C4-2B (cell line): ENCODE measurements around the gene SLC2A14.
"Not testable (repeated sequence)": the region's sequence is repeated elsewhere in the genome, so short reads cannot be mapped to it uniquely, and the experiment has no call there.

Experiments used
- H3K27ac ChIP-seq: fragments of 450-650 bp; 2 replicates; pipeline ENCODE4 v1.5.1; 2017
- ZFX ChIP-seq: fragments of 450-650 bp; IDR thresholded peaks from 2 replicates; pipeline ENCODE4 v1.6.1; 2017
- TF ChIP-seq, protein P1 (sequence below): fragments of 450-650 bp; conservative IDR thresholded peaks from 2 replicates; pipeline ENCODE4 v1.5.1; 2017; ENCODE audit warnings: mild to moderate bottlenecking

Gene SLC2A14

DNA sequence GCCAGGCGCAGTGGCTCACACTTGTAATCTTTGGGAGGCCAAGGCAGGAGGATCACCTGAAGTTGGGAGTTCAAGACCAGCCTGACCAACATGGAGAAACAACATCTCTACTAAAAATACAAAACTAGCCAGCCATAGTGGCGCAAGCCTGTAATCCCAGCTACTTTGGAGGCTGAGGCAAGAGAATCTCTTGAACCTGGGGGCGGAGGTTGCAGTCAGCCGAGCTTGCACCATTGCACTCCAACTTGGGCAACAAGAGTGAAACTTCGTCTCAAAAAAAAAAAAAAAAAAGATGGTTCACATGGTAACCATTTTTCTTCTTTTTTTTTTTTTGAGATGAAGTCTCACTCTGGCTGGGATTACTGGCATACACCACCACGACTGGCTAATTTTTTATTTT lies 35.3 kb downstream of the SLC2A14 start:
- no peak overlapping the region for H3K27ac ChIP-seq
- TF ChIP-seq ZFX = no peak
- TF ChIP-seq, protein P1, sequence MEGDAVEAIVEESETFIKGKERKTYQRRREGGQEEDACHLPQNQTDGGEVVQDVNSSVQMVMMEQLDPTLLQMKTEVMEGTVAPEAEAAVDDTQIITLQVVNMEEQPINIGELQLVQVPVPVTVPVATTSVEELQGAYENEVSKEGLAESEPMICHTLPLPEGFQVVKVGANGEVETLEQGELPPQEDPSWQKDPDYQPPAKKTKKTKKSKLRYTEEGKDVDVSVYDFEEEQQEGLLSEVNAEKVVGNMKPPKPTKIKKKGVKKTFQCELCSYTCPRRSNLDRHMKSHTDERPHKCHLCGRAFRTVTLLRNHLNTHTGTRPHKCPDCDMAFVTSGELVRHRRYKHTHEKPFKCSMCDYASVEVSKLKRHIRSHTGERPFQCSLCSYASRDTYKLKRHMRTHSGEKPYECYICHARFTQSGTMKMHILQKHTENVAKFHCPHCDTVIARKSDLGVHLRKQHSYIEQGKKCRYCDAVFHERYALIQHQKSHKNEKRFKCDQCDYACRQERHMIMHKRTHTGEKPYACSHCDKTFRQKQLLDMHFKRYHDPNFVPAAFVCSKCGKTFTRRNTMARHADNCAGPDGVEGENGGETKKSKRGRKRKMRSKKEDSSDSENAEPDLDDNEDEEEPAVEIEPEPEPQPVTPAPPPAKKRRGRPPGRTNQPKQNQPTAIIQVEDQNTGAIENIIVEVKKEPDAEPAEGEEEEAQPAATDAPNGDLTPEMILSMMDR = no peak

DNA sequence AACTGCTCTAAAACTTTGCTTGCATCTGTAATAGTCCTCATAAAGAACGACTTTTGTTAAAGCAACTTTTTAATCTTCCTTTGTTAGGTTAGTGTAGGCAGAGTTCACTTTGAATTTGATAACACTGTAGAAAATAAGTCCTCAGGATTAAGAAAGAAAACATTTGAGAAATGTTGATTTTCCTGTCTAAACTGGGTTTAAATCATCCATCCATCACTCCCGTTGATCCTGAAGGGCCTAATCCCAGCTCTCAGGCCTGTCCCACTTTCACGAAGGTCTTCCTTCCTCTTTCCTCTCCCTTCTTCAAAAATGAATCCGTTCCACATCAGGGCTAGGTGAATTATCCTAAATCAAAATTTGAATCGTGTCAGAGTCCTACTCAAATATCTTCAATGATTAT lies 36.9 kb downstream of the SLC2A14 start:
- no peak overlapping the region for H3K27ac ChIP-seq
- TF ChIP-seq, protein P1 = no peak
- TF ChIP-seq ZFX = no peak

DNA sequence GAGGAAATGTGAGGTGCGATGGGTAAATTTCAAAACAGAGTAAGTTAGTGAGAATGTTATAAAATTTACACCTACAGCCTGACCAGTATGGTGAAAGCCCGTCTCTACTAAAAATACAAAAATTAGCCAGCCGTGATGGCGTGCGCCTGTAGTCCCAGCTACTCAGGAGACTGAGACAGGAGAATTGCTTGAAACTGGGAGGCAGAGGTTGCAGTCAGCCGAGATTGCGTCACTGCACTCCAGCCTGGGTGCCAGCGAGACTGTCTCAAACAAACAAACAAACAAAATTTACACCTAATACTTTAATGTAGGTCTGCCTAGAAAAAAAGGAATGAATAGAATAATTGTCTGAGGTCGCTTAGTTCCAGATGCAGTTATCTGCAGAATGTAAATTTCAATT lies 37.6 kb downstream of the SLC2A14 start:
- no peak for TF ChIP-seq ZFX
- TF ChIP-seq, protein P1 = no peak
- H3K27ac ChIP-seq = no peak overlapping the region

DNA sequence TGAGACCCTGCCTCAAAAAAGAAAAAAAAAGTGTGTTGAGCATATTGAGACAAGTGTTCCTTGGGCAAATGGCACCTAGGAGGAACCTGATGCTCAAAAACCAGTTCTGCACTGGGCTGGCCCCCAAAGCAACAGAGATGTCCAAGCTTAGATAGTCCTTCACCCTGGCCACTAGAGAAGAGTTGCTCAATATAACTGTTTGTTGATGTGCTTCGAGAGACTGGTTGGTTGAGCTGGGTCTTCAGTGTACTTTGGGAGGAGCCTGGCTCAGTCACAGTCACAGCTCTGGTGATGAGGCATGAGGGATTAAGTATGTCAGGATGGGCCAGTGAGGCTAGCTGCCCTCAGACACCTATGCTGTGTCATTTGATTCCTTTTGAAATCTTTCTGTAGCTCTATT lies 38.0 kb downstream of the SLC2A14 start:
- TF ChIP-seq, protein P1 = no peak
- H3K27ac ChIP-seq = no peak overlapping the region

DNA sequence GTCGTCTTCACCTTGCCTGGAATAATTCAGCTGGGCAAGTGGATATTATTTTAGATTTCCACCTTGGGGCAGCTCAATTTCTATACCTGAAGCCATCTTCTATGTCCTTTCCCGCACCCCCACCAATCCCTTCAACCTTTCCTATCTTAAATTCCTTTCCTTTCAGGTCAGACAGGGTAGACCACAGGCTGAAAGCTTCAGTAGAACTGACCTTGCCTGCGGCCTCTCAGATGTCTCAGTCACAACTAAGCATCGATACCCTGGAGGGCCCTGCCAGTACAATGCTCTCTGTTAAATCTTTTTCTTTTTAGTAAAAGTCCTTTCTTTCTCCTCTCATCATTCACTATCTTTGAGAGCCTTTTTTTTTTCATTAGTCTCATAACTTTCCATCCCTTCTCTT lies 38.9 kb downstream of the SLC2A14 start:
- no peak for TF ChIP-seq ZFX
- TF ChIP-seq, protein P1 = no peak
- no peak overlapping the region for H3K27ac ChIP-seq

DNA sequence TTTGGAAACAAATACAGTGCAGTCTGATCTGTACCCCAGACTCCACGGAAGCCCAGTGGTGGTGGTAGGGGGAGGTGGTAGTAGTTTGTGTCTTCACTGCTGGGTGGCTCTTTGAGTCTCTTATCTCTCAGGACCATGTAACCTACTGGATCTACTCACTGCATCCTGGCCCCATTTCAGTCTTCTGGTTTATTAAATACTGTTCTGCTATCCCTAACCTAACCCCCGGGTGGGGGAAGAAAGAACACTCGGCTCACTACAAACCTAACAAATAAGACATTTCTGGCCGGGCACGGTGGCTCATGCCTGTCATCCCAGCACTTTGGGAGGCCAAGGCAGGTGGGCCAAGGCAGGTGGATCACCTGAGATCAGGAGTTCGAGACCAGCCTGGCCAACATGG lies 39.5 kb downstream of the SLC2A14 start:
- not testable (repeated sequence) for H3K27ac ChIP-seq

DNA sequence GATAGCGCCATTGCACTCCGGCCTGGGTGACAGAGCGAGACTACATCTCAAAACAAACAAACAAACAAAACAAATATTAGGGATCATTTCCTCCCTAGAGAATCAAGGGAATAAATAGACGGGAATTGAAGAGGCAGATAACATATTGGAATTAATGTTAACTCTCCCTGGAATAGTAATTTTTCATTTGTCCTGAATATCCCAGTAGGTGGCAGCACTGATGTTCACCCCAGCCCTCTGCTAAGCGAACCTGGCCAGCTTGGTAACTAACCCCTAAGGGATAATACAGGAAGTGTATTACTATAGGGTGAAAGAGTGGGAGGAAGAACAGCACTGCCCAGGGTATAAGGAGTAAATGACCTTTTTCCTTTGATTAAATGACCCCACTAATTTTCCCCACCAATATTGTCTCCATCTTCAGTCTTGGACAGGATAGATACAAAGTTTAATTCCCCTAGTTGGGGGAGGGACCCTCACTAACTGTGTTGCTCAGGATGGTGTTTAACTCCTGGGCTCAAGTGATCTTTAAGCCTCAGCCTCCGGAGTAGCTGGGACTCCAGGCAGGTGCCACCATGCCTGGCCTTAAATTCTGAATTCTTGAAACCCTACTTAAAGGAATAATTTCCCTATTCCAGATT lies 40.5 kb downstream of the SLC2A14 start:
- TF ChIP-seq, protein P1 = peak; percentile 83
- TF ChIP-seq ZFX = no peak
- H3K27ac ChIP-seq = no peak overlapping the region

DNA sequence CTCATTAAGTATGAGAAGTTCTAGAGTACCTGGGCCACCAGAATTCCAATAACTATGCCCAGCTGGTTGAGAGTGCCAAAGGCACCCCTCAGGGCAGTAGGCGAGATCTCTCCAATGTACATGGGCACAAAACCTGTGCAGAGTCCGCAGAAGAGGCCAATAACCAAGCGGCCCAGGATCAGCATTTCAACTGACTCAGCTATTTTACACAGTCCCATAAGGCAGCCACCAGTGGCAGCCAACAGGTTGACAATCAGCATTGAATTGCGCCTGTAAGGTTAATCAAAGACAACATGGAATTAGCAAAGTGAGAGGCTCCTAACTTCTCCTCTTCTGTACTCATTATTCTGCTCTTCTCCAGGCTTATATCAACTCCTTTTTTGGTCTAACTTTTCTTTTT lies 43.0 kb downstream of the SLC2A14 start:
- not testable (repeated sequence) for H3K27ac ChIP-seq

DNA sequence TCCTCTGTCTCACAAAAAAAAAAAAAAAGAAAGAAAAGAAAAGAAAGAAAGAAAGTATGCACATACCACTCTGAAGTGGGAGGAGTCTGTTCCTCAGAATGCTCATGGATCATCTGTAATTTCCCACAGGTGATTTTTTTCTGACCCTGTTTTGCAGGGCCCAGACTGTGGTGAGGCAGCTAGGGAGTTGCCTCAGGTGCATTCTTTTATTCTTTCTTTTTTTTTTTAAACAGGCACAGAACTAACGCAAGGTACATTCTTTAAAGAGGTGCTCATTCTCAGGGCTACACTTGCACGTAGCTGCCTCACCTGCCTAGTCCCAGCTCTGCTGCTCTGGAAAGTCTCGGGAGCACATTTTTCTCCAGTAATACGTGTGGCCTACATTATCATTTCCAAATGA lies 47.0 kb downstream of the SLC2A14 start:
- H3K27ac ChIP-seq = not testable (repeated sequence)
